NB4 (cell line): ENCODE data around the gene THRA.

Source experiments
- CTCF ChIP-seq: IDR thresholded peaks from one replicate; pipeline ENCODE4 v1.5.1; 2012; ENCODE audit warnings: low read depth, low read length
- POLR2A ChIP-seq: IDR thresholded peaks from 2 replicates; pipeline ENCODE4 v1.6.1; 2011; ENCODE audit warnings: mild to moderate bottlenecking; ENCODE audit not compliant: insufficient read length; ENCODE audit errors: extremely low read depth

- TF ChIP-seq CTCF (no peak), POLR2A (no peak)
Measured at GRCh38 chr17:40122136-40122998, 59.6 kb downstream of the THRA start.
